Measurements from ENCODE around the gene HOXA5.
A peak's percentile ranks its signal among the peaks of the same experiment; 100 is the strongest.

Gene HOXA5

GRCh38 chr7:27160546-27161213 is 17.2 kb upstream of the HOXA5 start:
- DNase-seq (ENCODE audit: low read depth in 1 of 2, low spot score in 1 of 2), result peak; percentile 81 to 87
- Histone ChIP-seq H3K4me3 (replicated peaks; ENCODE audit: insufficient read depth, low read length) (peak overlapping the region; percentile 74), H3K27ac (replicated peaks) (peak overlapping the region; percentile 53), H3K27me3 (ENCODE audit: insufficient read depth, poor library complexity, severe bottlenecking) (peaks cover 53% of the 10 kb centered on the region)
- no peak for TF ChIP-seq SPI1 (IDR thresholded peaks at IDR 0.05; ENCODE audit: borderline replicate concordance, low read depth)
- no peak for TF ChIP-seq GABPA (IDR thresholded peaks at IDR 0.05; ENCODE audit: low read depth)
- no peak for TF ChIP-seq REST (IDR thresholded peaks at IDR 0.05; ENCODE audit: insufficient replicate concordance, low read depth)
- TF ChIP-seq CTCF (IDR thresholded peaks at IDR 0.05; ENCODE audit: insufficient read depth, low read length), result peak; percentile 80
- TF ChIP-seq POLR2AphosphoS5 (IDR thresholded peaks at IDR 0.05; ENCODE audit: low read depth), result no peak

GRCh38 chr7:27160145-27160545 is 16.7 kb upstream of the HOXA5 start:
- no peak for TF ChIP-seq POLR2AphosphoS5 (IDR thresholded peaks at IDR 0.05; ENCODE audit: low read depth)
- no peak for TF ChIP-seq REST (IDR thresholded peaks at IDR 0.05; ENCODE audit: insufficient replicate concordance, low read depth)
- TF ChIP-seq CTCF (IDR thresholded peaks at IDR 0.05; ENCODE audit: insufficient read depth, low read length), result no peak
- no peak for TF ChIP-seq GABPA (IDR thresholded peaks at IDR 0.05; ENCODE audit: low read depth)
- TF ChIP-seq SPI1 (IDR thresholded peaks at IDR 0.05; ENCODE audit: borderline replicate concordance, low read depth), result no peak
- no peak for DNase-seq (ENCODE audit: low read depth in 1 of 2, low spot score in 1 of 2)
- Histone ChIP-seq H3K4me3 (replicated peaks; ENCODE audit: insufficient read depth, low read length) (peak overlapping the region; percentile 74), H3K27ac (replicated peaks) (no peak overlapping the region), H3K27me3 (ENCODE audit: insufficient read depth, poor library complexity, severe bottlenecking) (peaks cover 53% of the 10 kb centered on the region)

GRCh38 chr7:27159266-27160144 is 16.0 kb upstream of the HOXA5 start:
- TF ChIP-seq CTCF (IDR thresholded peaks at IDR 0.05; ENCODE audit: insufficient read depth, low read length), result no peak
- no peak for TF ChIP-seq GABPA (IDR thresholded peaks at IDR 0.05; ENCODE audit: low read depth)
- TF ChIP-seq SPI1 (IDR thresholded peaks at IDR 0.05; ENCODE audit: borderline replicate concordance, low read depth), result no peak
- no peak for TF ChIP-seq POLR2AphosphoS5 (IDR thresholded peaks at IDR 0.05; ENCODE audit: low read depth)
- TF ChIP-seq REST (IDR thresholded peaks at IDR 0.05; ENCODE audit: insufficient replicate concordance, low read depth), result no peak
- no peak overlapping the region for H3K27ac ChIP-seq (replicated peaks)
- H3K4me3 ChIP-seq (replicated peaks; ENCODE audit: insufficient read depth, low read length), result no peak overlapping the region
- H3K27me3 ChIP-seq (ENCODE audit: insufficient read depth, poor library complexity, severe bottlenecking), result peaks cover 53% of the 10 kb centered on the region
- no peak for DNase-seq (ENCODE audit: low read depth in 1 of 2, low spot score in 1 of 2)

All from HL-60 (cell line).